Transverse colon (tissue), 4 donors: ENCODE data around the gene SYMPK.

Source experiments
- CTCF ChIP-seq, 5 experiments: fragments of 200-600 bp in 3 of 5; fragments of 450-650 bp in 2 of 5; sonication (generic) in 3 of 5; IDR thresholded peaks; 1 replicate in 2 of 5; 2 replicates in 3 of 5; pipeline ENCODE4 v1.5.1; 2016 to 2017; ENCODE audit warnings: antibody characterized with exemption in 5 of 5, inconsistent platforms in 3 of 5, mild to moderate bottlenecking in 2 of 5, moderate library complexity in 1 of 5
- POLR2AphosphoS5 ChIP-seq, 3 donors: sonication (generic); formaldehyde crosslinking; IDR thresholded peaks; one replicate each; pipeline ENCODE4 v1.6.1; 2016; ENCODE audit warnings: antibody characterized with exemption in 3 of 3

DNA sequence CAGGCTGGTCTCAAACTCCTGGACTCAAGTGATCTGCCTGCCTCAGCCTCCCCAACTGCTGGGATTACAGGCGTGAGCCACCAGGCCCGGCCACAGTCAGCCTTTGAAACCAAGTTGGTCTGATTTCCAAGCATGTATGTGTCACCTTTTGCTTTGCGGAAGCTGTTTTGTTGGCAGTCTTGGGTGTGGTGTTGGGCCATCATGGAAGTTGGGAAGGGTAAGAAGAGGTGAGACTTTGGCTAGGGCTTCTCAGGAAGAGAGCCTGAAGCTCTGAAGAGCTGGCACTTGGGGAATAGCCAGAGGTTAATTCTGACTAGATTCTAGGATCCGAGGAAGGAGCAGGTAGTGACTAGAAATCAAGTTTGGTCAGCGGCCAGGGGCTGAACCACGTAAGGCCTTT, 50.6 kb downstream of the SYMPK start:
- TF ChIP-seq CTCF (IDR thresholded peaks at IDR 0.05): no peak
- TF ChIP-seq POLR2AphosphoS5 (IDR thresholded peaks at IDR 0.05): no peak
